ENCODE results near the gene MYOM3.

GRCh38 chr1:24085546-24085945 is 26.4 kb downstream of the MYOM3 start:
- no peak for TF ChIP-seq EZH2 (IDR thresholded peaks at IDR 0.05; ENCODE audit: low read length, unreplicated experiment)
- TF ChIP-seq, protein P1, sequence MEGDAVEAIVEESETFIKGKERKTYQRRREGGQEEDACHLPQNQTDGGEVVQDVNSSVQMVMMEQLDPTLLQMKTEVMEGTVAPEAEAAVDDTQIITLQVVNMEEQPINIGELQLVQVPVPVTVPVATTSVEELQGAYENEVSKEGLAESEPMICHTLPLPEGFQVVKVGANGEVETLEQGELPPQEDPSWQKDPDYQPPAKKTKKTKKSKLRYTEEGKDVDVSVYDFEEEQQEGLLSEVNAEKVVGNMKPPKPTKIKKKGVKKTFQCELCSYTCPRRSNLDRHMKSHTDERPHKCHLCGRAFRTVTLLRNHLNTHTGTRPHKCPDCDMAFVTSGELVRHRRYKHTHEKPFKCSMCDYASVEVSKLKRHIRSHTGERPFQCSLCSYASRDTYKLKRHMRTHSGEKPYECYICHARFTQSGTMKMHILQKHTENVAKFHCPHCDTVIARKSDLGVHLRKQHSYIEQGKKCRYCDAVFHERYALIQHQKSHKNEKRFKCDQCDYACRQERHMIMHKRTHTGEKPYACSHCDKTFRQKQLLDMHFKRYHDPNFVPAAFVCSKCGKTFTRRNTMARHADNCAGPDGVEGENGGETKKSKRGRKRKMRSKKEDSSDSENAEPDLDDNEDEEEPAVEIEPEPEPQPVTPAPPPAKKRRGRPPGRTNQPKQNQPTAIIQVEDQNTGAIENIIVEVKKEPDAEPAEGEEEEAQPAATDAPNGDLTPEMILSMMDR (conservative IDR thresholded peaks at IDR 0.05; ENCODE audit: low read depth, low read length), result no peak
- TF ChIP-seq EZH2phosphoT487 (IDR thresholded peaks at IDR 0.05; ENCODE audit: borderline replicate concordance, low read length), result no peak

Data from PC-3 (cell line).